ENCODE measurements around the gene CCL28. TPM values are rescaled to one million over a fixed set of nuclear protein-coding genes. Genes with fewer than 3 reads are reported as not detected.
A peak's percentile ranks its signal among the peaks of the same experiment; 100 is the strongest.

The CCL28 gene
- total and polyA plus RNA-seq, 4 donors = 3.5 to 7.7 (median 6.7) TPM

- H3K9me3 ChIP-seq (ENCODE audit: control insufficient read depth in 4 of 4, insufficient read depth in 3 of 4, low read length in 3 of 4) = peaks cover 0 to 5% (median 1%) of the 10 kb centered on the region in 4 donors
- 76 to 88% methylated on average over 3 of the region's 3 CpGs for WGBS, 2 donors
- peaks cover 0 to 17% (median 4%) of the 10 kb centered on the region in 5 donors for H3K4me1 ChIP-seq (ENCODE audit: control insufficient read depth in 5 of 5, insufficient read depth in 5 of 5, low read length in 5 of 5)
- ATAC-seq (ENCODE audit: insufficient read depth, low FRiP score) (peak; percentile 34), DNase-seq (no peak)
- no peak for TF ChIP-seq CTCF (IDR thresholded peaks at IDR 0.05; ENCODE audit: control extremely low read depth, extremely low read depth)
- H3K36me3 ChIP-seq (ENCODE audit: control insufficient read depth in 4 of 4, insufficient read depth in 4 of 4, low read length in 4 of 4) = no peaks in the 10 kb centered on the region
- no peak overlapping the region for H3K4me3 ChIP-seq
- H3K9ac ChIP-seq (ENCODE audit: insufficient read depth in 1 of 2, low read length in 2 of 2) = no peak overlapping the region
- no peak overlapping the region for H3K27ac ChIP-seq (ENCODE audit: low read depth in 1 of 2, low read length in 1 of 2)
- H3K27me3 ChIP-seq (ENCODE audit: control insufficient read depth in 3 of 3, insufficient read depth in 3 of 3, low read length in 2 of 3) = no peaks in the 10 kb centered on the region
Measured at GRCh38 chr5:43437062-43437660, 25.0 kb upstream of the CCL28 start.

- ATAC-seq (ENCODE audit: insufficient read depth, low FRiP score) (no peak), DNase-seq (no peak)
- Histone ChIP-seq H3K27ac (ENCODE audit: low read depth in 1 of 2, low read length in 1 of 2) (no peak overlapping the region), H3K4me3 (no peak overlapping the region), H3K9ac (ENCODE audit: insufficient read depth in 1 of 2, low read length in 2 of 2) (no peak overlapping the region), H3K36me3 (ENCODE audit: control insufficient read depth in 4 of 4, insufficient read depth in 4 of 4, low read length in 4 of 4) (no peaks in the 10 kb centered on the region), H3K27me3 (ENCODE audit: control insufficient read depth in 3 of 3, insufficient read depth in 3 of 3, low read length in 2 of 3) (no peaks in the 10 kb centered on the region), H3K9me3 (ENCODE audit: control insufficient read depth in 4 of 4, insufficient read depth in 3 of 4, low read length in 3 of 4) (no peaks in the 10 kb centered on the region), H3K4me1 (ENCODE audit: control insufficient read depth in 5 of 5, insufficient read depth in 5 of 5, low read length in 5 of 5) (peaks cover 0 to 17% (median 4%) of the 10 kb centered on the region in 5 donors)
- no peak for TF ChIP-seq CTCF (IDR thresholded peaks at IDR 0.05; ENCODE audit: control extremely low read depth, extremely low read depth)
- 68 to 72% methylated on average over 4 of the region's 4 CpGs for WGBS, 2 donors
Measured at GRCh38 chr5:43433382-43433781, 21.2 kb upstream of the CCL28 start.

GRCh38 chr5:43432486-43433375, 20.5 kb upstream of the CCL28 start:
- DNase-seq = peak; percentile 51 to 84 (median 64)
- no peaks in the 10 kb centered on the region for H3K9me3 ChIP-seq (ENCODE audit: control insufficient read depth in 4 of 4, insufficient read depth in 3 of 4, low read length in 3 of 4)
- peak; percentile 80 for ATAC-seq (ENCODE audit: insufficient read depth, low FRiP score)
- H3K27me3 ChIP-seq (ENCODE audit: control insufficient read depth in 3 of 3, insufficient read depth in 3 of 3, low read length in 2 of 3) = no peaks in the 10 kb centered on the region
- H3K36me3 ChIP-seq (ENCODE audit: control insufficient read depth in 4 of 4, insufficient read depth in 4 of 4, low read length in 4 of 4) = no peaks in the 10 kb centered on the region
- no peak for TF ChIP-seq CTCF (IDR thresholded peaks at IDR 0.05; ENCODE audit: control extremely low read depth, extremely low read depth)
- no peak overlapping the region for H3K9ac ChIP-seq (ENCODE audit: insufficient read depth in 1 of 2, low read length in 2 of 2)
- WGBS, 2 donors = 66 to 72% methylated on average over 3 of the region's 3 CpGs
- H3K27ac ChIP-seq (ENCODE audit: low read depth in 1 of 2, low read length in 1 of 2) = no peak overlapping the region
- H3K4me3 ChIP-seq = no peak overlapping the region
- H3K4me1 ChIP-seq (ENCODE audit: control insufficient read depth in 5 of 5, insufficient read depth in 5 of 5, low read length in 5 of 5) = peaks cover 0 to 23% (median 4%) of the 10 kb centered on the region in 5 donors
